ENCODE measurements around the gene SWSAP1.

The SWSAP1 gene

GRCh38 chr19:11355160-11356073 is 19.0 kb upstream of the SWSAP1 start, which contains the start of gene PLPPR2:
TSS of gene PLPPR2 (plus strand) at chr19:11355432. CDS start at chr19:11357674, 2,242 bp downstream.
- DNase-seq (ENCODE audit: low spot score) = peak; percentile 79

GRCh38 chr19:11356074-11356397 is 18.4 kb upstream of the SWSAP1 start:
- no peak for DNase-seq (ENCODE audit: low spot score)

DNA sequence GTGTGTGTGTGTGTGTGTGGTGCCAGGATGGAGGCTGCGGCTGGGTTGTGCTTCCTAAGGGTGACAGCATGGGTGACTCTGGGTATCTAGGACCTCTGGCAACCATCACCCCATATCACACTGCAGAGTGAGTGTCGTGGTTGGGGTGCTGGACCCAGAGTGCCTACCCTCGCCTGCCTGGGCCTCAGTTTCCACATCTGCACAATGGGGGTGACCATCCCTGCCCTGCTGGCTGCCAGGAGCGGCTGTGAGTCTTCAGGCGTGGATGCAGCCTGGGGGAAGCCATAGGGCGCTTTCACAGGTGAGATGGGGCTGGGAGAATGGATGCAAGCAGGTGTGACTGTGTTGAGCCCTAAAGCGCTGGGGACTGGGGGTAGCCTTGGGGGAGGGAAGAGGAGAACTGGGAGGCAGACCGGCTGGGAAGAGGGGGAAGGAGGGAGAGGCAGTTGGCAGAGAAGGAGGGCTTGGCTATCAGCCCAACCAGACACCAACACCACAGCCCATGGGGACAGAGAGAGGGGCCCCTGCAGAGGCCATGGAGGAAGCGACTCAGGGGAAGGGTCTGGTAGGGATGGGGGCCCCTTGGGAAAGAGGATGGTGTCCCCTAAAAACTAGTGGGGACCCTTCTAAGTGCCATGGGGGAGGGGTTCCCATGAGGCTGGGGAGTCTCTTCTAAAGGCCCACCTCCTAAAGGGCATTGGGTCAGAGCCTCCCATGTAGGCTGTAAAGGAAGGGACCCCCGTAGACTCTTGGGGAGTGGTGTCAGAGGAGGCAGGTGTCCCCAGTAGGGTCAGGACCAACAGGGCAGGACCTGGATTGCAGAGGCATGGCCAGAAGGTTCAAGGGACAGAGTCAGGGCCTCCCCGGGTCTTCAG is 17.6 kb upstream of the SWSAP1 start:
- no peak for DNase-seq (ENCODE audit: low spot score)

GRCh38 chr19:11359421-11359820 is 15.0 kb upstream of the SWSAP1 start:
- DNase-seq (ENCODE audit: low spot score) = no peak

- DNase-seq (ENCODE audit: low spot score) = peak; percentile 84
Measured at GRCh38 chr19:11361037-11361770, 13.3 kb upstream of the SWSAP1 start.

GRCh38 chr19:11361771-11362731 is 12.4 kb upstream of the SWSAP1 start:
- no peak for DNase-seq (ENCODE audit: low spot score)

DNA sequence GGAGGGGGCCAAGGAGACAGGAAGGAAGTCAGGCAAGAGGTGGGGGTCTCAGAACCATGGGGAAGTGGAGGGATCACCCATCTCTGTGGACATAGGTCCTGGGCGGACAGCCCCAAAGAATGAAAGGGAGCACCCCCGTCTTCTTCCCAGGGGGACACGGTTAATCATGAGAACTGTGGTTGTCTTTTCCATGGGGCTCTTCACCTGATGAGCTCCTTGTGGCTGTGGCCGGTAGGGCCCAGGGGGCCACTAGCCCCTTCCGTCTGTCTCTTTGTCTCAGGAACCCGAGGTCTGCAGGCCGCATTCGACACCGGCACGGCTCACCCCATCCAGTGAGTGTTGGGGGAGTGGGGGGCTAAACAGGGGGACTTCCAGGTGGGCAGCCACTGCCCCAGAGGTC is 10.6 kb upstream of the SWSAP1 start:
- DNase-seq (ENCODE audit: low spot score) = no peak

DNA sequence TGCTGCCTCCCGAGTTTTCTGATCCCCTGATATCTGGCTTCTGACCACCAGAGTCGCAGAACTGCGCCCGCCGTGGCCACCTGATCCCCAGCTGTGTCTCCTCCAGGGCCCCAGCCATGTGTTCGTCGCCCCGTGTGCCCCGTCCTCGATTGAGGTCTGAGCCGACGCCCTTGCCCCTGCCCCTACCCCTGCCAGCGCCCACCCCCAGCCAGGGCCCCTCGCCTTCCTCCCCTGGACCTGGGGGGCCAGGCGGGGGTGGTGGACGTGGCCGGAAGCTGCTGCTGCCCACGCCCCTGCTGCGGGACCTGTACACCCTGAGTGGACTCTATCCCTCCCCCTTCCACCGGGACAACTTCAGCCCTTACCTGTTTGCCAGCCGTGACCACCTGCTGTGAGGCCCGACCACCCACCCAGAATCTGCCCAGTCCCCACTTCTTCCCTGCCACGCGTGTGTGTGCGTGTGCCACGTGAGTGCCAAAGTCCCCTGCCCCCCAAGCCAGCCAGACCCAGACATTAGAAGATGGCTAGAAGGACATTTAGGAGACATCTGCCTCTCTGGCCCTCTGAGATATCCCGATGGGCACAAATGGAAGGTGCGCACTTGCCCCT is 10.1 kb upstream of the SWSAP1 start:
- no peak for DNase-seq (ENCODE audit: low spot score)

- DNase-seq (ENCODE audit: low spot score) = no peak
Measured at GRCh38 chr19:11364935-11365334, 9.5 kb upstream of the SWSAP1 start.

GRCh38 chr19:11365557-11366117 is 8.8 kb upstream of the SWSAP1 start:
- no peak for DNase-seq (ENCODE audit: low spot score)

- DNase-seq (ENCODE audit: low spot score) = no peak
Measured at GRCh38 chr19:11367528-11367927, 6.9 kb upstream of the SWSAP1 start.

DNA sequence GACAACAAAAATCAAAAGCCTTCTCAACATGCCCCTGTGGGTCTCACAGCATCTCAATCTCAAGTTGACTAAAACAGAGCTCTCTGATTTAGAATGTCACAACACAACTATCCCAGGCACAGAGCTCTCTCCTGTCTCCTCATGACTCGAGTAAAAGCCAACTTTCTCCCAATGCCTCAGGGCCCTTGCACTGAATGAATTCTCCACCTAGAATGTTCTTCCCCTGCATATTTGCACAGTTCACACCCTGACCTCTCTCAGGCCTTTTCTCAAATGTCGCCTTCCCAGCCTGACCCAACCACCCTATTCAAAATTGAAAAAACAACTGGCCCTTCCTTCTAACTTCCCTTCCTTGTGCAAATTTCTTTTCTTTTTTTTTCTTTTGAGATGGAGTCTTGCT is 3.7 kb upstream of the SWSAP1 start:
- DNase-seq (ENCODE audit: low spot score) = no peak

DNA sequence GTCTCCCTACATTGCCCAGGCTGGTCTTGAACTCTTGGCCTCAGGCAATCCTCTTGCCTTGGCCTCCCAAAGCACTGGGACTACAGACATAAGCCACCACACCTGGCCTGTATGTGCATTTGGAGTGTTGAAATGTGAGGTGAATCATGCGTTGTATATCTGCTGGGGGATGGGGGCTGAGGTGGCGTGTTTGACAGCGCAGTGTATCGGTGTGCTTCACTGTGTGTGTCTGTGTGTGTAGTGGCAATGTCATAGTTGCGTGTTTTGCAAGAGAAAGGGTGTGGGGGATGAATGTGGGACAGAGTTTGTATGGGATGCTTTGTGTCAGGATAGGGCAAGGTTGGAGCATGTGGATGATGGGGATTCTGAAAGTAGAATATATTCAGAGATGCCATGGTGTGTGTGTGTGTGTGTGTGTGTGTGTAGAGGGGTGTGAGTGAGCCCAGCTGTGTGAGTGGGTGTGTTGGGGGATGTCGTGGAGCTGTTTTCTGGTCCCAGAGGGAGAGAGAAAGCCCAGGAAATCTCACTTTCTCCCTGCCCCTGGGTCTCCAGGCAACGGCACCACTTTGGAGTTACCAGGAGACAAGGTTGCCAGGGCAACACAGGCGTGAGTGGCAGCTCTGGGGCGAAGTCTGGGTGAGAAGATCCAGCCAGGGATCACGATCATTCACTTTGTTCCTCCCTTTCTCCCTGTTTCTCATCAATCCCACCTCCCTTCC is 1.1 kb upstream of the SWSAP1 start:
- DNase-seq (ENCODE audit: low spot score) = no peak

DNA sequence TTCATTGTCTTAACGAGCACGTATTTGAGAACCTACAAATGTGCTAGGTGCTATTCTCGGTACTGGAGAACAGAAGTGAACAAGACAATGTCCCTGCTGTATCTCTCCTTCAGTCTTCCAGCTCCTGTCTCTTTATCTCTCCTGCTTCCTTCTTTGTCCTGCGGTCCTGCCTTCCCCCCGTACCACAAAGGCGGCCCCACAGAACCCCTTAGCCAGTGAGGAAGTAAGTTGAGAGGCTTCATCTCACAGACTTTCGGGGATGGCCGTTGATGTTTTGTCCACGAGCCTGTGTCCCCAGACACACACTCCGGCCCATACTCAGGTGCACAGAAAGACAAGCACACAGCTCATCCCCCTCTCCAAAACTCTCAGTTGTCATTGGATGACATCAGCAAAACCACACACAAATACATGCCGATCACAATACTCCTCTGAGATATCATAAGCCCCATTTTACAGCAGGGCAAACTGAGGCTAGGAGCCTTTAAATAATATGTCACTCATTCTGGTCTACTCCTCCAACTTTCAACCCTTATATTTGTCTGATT is 507 bp upstream of the SWSAP1 start:
- no peak for DNase-seq (ENCODE audit: low spot score)

GRCh38 chr19:11375143-11375948 is 880 bp downstream of the SWSAP1 start:
- DNase-seq (ENCODE audit: low spot score) = no peak

GRCh38 chr19:11377237-11377636 is 2.8 kb downstream of the SWSAP1 start:
- DNase-seq (ENCODE audit: low spot score) = peak; percentile 44

DNA sequence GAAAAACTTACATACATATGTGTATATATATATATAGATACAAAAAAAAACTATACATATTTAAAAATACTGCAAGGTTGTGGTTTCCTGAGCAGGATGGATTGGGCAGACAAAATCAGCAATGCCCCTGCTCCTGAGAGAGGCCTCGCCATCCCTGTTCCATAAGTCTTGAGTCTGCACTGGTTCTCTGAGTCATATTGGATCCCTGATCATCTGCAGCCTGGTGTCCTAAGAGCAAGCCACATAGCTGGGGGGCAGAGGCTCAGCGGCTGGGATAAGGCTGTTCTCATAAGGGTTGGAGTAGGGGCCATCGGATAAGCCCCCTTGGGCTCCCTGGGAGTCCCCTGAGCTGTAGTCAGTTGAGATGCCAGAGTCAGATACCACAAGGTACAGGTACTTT is 3.3 kb downstream of the SWSAP1 start:
- no peak for DNase-seq (ENCODE audit: low spot score)

Data from SW480 (cell line).